ENCODE data around the gene OTUD7B.
"Not testable (repeated sequence)": the region's sequence is repeated elsewhere in the genome, so short reads cannot be mapped to it uniquely, and the experiment has no call there.

The OTUD7B gene

DNA sequence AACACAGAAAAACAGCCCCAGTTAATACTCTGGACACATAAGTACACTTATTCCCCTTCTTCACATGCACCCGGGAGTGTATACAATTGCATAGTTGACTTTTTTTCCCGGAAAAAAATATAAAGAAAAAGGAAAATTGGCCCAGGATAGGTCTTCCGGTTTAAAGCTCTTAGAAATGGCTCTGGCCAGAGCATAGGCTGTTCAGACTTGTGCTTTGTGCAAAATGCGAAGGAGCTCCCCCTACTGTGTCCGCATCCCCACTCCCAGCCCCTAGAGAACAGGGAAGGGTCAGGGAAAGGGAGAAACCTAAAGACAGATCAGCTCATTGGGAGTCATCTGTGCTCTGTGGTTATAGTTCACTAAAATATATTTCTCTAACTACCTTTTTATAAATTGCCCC is 68.3 kb downstream of the OTUD7B start:
- peak in 1 of 2 experiments; percentile 51 for DNase-seq

DNA sequence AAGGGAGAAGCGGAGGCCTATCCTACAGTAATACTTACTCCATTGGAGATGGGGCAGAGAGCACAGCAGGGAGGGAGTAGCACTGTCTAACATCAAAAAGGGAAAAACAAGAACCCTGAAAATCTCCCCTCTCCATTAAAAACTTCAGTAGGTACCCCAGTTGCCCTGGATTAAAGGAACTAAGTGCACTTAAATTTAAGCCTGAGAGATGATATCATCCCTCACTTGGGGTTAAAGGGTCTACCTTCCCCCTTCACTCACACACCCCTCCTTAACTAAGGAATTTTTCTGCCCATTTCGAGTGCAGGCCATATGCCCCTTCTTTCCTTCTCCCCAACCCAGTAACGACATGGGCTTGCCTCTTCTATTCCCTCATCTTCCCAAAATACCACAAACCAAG is 70.1 kb downstream of the OTUD7B start:
- DNase-seq = no peak

DNA sequence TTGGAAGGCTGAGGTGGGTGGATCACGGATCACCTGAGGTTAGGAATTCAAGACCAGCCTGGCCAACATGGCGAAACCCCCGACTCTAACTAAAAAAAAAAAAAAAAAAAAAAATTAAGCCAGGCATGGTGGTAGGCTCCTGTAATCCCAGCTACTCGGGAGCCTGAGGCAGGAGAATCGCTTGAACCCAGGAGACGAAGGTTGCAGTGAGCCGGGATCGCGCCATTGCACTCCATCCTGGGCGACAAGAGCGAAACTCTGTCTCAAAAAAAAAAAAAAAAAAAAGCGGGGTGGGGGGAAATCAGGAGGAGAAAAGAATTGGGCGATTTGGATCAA is 71.9 kb downstream of the OTUD7B start:
- DNase-seq = not testable (repeated sequence)

- no peak for DNase-seq
Observed at GRCh38 chr1:149937759-149938158, 72.8 kb downstream of the OTUD7B start.

DNA sequence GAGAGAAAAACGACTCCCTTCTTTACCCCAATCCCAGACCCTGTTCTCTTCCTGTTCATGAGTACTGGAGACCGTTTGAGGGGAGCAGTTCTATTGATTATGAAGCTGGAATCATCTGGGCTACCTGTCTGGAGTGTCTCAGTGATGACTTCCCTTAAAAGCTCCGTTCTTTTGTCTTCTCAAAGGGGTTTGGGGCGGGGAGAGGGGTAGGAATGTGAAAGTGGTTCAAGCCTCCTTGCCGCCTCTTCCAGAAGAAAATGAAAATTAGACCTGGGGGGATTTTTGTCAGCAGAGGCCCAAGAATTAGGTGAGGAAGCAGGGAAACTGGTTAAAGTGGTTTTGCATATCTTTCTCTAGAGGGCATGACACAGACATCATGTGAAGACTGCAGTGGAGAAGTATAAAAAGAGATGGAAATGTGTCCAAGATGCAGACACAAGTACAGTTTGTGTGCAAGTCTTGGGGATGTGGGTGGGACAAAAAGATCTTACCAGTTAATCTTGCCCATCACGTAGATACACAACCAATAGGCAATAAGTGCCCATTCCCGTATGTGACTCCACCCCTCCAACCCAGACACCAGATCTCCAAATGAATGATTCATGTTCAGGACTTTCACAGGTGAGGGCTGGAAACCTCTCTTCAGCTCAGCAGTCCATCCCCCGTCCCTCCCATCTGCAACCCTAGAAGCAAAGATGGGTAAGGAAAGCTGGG is 73.4 kb downstream of the OTUD7B start:
- DNase-seq = peak; percentile 75 to 79

DNA sequence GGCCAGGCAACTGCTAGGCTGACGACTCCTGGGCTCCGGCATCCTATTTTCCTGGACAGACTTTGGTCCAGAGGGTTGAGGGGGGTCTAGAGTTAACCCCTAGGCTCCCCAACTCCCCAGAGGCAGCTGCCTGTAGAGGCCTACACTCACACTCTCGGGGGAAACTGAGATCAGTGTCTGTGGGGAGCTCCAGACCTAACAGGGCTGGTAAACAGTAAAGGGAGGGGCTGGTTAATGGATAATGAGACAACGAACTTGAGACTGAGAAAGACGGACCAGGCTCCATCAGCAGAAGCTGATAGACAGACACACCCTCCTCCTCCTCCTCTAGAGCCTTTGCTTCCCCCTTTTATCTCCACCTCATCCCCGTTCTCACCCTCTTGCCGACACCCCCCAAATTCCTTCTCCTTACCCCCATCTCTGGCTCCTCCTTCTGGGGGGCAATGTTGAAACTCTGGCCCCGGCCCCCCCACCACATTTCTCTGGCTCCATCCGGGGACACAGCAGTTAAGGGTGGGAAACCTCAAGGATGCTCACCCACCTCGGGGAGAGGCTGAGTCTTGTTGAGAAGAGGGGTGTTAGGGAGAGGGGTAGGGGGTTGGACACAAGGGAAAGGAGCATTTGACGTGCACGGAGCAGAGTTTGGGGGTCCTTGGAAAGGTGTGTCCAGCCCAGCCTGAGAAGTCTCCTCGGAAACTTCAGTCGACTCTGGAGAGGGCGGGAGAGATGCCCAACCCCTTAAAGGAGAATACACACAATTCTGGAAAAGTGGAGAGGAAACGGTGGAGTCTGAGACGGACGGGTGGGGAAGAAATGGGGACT is 74.1 kb downstream of the OTUD7B start, which contains the start of gene MTMR11:
Gene MTMR11, minus strand, starts transcription at position 710 of the 822 bp plus-strand sequence. Its CDS starts 232 bp downstream, at position 478.
- peak; percentile 28 to 66 for DNase-seq

DNA sequence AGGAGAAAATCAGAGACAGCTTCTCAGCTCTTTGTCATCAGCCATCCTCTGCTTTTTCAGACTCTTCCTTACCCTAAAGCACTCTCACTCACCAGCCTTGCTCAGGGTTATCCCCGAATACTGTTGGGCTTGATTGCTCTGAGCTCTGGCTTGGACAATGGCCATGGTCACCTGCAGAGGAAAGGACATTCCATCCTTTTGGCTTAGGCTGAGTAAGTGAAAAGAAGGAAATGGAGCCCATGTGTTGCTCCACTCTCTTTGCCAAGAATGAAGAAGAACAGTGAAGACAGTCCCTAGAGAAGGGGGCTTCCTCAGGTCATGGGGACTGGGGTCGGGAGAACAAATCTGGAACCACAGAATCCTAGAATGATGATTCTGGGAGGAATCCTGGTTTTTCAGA is 76.2 kb downstream of the OTUD7B start:
- no peak for DNase-seq

DNA sequence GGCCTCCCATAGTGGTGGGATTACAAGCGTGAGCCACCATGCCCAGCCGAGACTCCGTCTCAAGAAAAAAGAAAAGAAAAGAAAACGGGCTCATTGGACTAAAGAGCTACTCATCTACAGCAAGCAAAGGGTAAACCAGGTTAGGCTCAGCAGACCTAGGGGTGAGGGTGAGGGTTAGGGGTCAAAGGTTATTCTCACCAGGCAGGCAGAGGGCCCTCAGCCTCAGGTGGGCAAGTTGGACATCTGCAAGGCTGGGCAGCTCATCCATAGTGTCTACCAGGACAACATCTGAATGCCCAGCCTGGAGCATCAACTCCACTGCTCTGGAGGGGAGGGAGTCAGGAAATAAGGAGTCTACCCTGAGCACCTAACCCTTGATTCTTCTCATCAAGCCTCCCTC is 77.3 kb downstream of the OTUD7B start:
- no peak for DNase-seq

DNA sequence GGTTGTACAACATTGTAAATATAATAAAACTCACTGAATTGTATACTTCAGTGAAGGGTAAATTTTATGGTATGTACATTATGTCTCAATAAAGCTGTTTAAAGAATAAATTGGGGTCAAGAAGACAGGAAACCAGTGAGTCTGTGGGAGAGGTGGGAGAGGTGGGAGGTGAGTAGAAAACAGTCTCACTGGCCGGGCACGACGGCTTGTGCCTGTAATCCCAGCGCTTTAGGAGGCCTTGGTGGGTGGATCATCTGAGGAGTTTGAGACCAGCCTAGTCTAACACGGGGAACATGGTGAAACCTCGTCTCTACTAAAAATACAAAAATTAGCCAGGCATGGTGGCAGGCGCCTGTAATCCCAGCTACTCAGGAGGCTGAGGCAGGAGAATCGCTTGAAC is 78.1 kb downstream of the OTUD7B start:
- DNase-seq = no peak

DNA sequence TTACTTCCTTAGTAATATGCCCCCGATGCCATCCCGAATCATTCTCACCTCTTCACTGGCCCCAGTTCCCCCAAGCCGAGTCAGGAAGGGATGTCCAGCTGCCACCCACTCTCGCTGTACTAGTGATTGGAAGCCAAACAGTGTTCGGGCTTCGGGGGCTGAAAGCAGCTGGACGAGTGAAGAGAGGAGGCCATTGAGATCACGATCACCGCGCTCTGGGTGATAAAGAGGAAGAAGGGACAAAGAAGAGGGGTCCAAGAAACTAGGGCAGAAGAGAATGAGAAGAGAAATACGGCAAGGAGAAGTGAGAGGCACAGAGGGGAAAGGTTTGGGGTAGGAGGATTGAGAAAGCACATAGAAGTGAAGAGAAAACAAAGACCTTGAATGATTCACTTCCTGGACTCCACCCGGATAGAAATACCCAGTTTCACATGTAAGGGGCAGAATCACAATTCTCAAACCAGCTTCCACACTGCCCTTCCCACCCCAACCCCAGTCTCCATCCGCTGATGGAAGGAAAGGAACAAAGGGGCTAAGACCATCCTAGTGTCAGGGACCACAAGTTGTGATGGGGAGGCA is 79.2 kb downstream of the OTUD7B start:
- no peak for DNase-seq

DNA sequence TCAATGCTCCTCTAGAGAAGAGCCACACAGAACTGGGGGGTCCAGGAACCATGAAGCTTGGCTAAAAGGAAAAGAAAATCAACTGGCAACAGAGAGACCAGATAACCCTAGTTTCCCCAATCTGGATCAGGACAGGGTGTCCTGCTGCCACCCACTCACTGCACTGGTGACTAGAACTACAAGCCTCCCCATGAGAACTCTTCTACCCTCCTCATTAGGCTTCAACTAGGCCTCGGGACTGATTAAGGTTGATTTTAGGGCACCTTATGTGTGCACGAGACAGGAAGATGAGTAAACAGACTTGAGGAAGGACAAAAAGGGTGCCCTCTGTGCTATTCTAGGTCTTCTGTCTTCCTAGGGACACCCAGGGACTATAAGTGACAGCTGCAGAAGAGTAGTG is 80.7 kb downstream of the OTUD7B start:
- no peak for DNase-seq

DNA sequence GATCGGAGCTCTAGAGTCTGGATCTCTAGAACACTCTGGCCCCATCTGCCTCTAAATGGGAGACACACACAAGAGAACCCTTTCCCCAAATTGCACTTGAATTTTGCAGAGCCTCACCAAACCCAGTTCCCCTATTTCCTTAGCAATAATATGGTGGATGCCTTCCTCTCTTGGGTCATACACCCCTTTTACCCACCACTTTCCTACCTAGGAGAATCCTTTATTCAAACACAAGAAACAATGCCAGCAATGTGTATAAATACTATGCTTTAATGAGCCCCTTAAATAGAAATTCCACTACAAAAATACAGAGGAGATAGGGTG is 82.2 kb downstream of the OTUD7B start:
- DNase-seq = no peak

DNA sequence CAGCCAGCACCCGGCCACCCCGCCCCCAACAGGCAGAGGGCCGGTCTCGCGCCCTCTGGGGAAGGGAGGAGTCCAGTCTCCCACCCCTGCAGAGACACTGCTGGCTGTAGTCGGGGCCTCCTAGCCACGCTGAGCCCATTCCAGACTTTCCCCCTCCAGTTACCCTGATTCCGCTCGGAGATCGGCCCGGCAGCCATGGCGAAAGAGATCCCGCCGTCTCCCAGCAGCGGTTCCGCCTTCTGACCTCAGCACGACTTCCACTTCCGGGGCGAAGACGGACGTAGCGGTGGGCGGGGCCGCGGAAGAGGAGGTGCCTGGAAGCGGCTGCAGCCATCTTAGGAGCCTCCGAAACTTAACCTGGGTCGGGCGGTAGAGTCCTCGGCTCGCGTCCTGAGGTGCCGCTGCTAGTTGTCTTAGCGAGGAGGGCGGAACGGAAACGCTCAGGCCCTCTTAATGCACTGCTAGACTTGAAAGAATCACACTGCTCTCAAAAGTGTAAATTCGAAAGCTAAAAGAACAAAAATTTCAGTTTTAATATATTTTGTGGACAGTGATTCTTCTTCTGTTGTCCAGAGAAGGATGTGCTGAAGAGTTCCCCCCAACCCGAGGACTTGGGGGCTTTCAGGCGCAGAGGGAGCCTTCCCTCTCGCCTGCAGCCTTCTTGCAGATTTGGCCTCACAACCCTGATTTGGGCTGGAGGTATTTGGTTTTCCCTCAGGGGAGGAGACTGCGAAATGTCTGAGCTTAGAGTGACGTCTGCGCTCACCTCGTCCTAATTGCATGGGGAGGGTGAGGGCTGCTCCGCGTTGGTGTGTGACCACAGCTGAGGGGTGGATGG is 82.7 kb downstream of the OTUD7B start, which contains the start of gene SF3B4:
Gene SF3B4, minus strand, starts transcription at position 241 of the 838 bp plus-strand sequence. Its CDS starts 44 bp downstream, at position 197.
- peak; percentile 97 to 100 for DNase-seq

GRCh38 chr1:149927056-149927562 is 83.4 kb downstream of the OTUD7B start:
- no peak for DNase-seq

GRCh38 chr1:149926296-149926695 is 84.2 kb downstream of the OTUD7B start:
- DNase-seq = no peak

DNA sequence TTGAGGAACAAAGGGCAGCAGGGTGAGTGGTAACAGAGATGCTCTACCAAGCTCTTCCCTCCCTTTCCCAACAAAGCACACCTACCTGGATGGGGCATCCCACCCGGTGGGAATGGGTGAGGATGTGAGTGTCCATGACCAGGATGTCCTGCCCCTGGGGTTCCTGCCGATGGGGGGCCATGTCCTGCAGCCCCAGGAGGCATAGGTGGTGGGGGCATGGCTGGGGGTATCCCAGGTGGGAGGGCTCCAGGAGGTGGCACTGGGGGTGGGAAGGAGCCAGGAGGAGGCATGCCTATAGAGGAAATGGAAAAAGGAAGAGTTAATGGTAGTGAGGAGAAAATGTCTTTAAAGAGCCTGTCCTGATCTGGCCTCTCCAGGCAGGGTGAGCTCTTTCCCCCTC is 84.8 kb downstream of the OTUD7B start:
- DNase-seq = no peak

DNA sequence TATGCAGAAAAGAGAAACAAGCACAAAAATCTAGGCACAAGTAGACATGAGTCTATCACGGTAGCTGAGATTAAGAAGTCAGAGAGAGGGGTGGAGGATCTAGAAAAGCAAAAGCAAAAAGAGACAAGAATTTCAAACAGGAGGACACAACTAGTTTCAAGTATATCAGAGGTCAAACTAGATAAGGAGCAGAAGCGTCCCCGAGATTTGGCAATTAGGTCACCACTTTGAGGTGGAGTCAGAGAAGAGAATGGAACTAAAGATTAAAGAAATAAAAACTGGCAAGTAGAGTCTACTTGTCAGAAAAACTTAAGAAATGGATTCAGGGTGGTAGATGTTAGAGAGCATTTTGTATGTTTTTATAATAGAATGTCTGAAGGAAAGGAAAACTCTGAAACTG is 85.2 kb downstream of the OTUD7B start:
- DNase-seq = no peak

- no peak for DNase-seq
Observed at GRCh38 chr1:149923626-149924025, 86.9 kb downstream of the OTUD7B start.

- DNase-seq = peak; percentile 77 to 96
Observed at GRCh38 chr1:149917571-149918144, 92.9 kb downstream of the OTUD7B start, which contains the start of gene SV2A. Gene SV2A (minus strand): TSS chr1:149917844. CDS start chr1:149913840, 4,004 bp downstream.

DNA sequence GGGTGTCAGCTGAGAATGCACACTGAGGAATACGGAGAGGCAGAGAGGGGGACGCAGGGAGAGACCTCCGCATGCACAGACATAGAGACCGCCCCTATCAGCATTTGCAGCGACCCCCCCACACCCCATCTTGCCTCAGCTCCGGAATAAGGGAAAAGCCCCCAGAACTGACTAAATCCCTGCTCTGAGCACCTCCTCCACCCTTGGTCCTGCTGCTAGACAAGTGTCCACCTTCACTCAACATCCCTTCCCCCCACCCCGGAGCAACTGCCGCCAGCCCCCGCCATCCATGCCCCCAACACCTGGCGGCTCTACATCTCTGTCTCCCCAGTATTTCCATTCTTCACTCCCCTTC is 93.7 kb downstream of the OTUD7B start:
- DNase-seq = peak in 1 of 2 experiments; percentile 59

DNA sequence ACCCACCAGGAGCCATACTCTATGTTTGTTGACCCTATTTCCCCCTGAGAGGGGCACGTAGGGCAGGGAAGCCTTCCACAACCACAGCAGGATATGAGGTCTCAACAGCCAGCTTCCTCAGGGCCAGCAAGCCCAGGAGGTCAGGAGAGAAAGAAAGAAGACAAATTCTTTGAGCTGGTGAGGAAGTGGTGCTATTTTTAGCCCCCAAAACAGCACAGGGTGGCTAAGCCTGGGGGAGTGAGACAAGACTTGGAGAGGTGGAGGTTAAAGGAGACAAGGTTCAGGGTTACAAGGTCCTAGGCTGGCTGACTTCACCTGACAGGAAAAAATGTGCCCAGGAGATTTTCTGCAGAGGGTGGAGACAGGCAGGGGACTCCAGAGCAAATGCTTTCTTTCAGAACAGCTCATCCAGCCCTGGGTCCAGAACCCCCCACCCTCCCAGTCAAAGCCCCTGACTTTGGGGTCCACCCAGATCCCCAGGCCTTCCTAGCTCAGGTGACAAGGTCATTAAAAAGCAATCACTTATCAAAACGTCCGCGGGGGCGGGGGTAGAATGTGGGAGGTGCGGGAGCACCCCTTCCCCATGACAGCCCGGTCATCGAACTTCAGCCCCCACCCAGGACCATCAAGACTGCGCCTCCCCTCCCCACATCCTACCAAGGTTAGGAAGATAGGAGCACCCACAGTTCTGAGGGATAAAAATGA is 94.2 kb downstream of the OTUD7B start:
- DNase-seq = no peak

Measured in NCI-H526 (cell line).